HEK293 (cell line): Measurements from ENCODE around the gene NCR3LG1.
A peak's percentile ranks its signal among the peaks of the same experiment; 100 is the strongest.

ENCODE experiments used
- CTCF ChIA-PET: fragments of 350-600 bp; formaldehyde crosslinking; extraction: SDS; loops from one replicate; lab custom pipeline; 2021; ENCODE audit warnings: antibody characterized with exemption; lab: Yijun Ruan, JAX
- POLR2A ChIA-PET: fragments of 300-600 bp; formaldehyde crosslinking; extraction: SDS; loops from one replicate; lab custom pipeline; 2020; ENCODE audit warnings: antibody characterized with exemption, inconsistent platforms; lab: Yijun Ruan, JAX
- H3K27ac ChIP-seq: fragments of 200-500 bp; sonication (Bioruptor generic); 2 replicates; pipeline ENCODE4 v1.5.1; 2014; ENCODE audit warnings: low read depth, low read length, control low read depth, inconsistent platforms; ENCODE audit errors: extremely low read depth
- H3K36me3 ChIP-seq, 2 experiments: fragments of 200-500 bp in 1 of 2; sonication (Bioruptor generic) in 1 of 2; 1 replicate in 1 of 2; 2 replicates in 1 of 2; pipeline ENCODE4 v1.5.1; 2014 to 2017; ENCODE audit warnings: inconsistent platforms in 2 of 2, low read length in 2 of 2; ENCODE audit not compliant: control insufficient read depth in 2 of 2, insufficient read depth in 1 of 2
- H3K4me1 ChIP-seq: fragments of 200-500 bp; sonication (Bioruptor generic); 2 replicates; pipeline ENCODE4 v1.5.1; 2014; ENCODE audit warnings: mild to moderate bottlenecking, low read length, inconsistent platforms; ENCODE audit not compliant: control insufficient read depth, insufficient read depth
- H3K4me3 ChIP-seq: 2 replicates; pipeline ENCODE4 v1.5.1; 2011; ENCODE audit warnings: low read depth, mild to moderate bottlenecking, control low read depth, low read length, moderate library complexity
- H3K9me3 ChIP-seq: fragments of 200-500 bp; sonication (Bioruptor generic); 2 replicates; pipeline ENCODE4 v1.5.1; 2014; ENCODE audit warnings: low read depth, low read length, inconsistent platforms; ENCODE audit not compliant: control insufficient read depth, insufficient read depth
- KLF1 ChIP-seq: fragments of 450-650 bp; formaldehyde crosslinking; IDR thresholded peaks from 2 replicates; pipeline ENCODE4 v1.5.1; 2016; ENCODE audit warnings: missing biosample characterization, missing genetic modification characterization
- KLF10 ChIP-seq: fragments of 450-650 bp; IDR thresholded peaks from 2 replicates; pipeline ENCODE4 v1.5.1; 2018; ENCODE audit warnings: missing biosample characterization, mild to moderate bottlenecking, missing genetic modification characterization
- KLF8 ChIP-seq: fragments of 450-650 bp; formaldehyde crosslinking; IDR thresholded peaks from 2 replicates; pipeline ENCODE4 v1.5.1; 2016; ENCODE audit warnings: missing biosample characterization, missing genetic modification characterization
- OSR2 ChIP-seq: fragments of 450-650 bp; formaldehyde crosslinking; IDR thresholded peaks from 2 replicates; pipeline ENCODE4 v1.5.1; 2016; ENCODE audit warnings: missing biosample characterization, missing genetic modification characterization
- OVOL3 ChIP-seq: fragments of 450-650 bp; formaldehyde crosslinking; IDR thresholded peaks from 2 replicates; pipeline ENCODE4 v1.5.1; 2016; ENCODE audit warnings: missing biosample characterization, missing genetic modification characterization
- SETDB1 ChIP-seq: IDR thresholded peaks from one replicate; pipeline ENCODE4 v1.6.1; 2017; ENCODE audit warnings: mild to moderate bottlenecking, low read length, moderate library complexity, mixed read lengths; ENCODE audit not compliant: insufficient read length
- YY2 ChIP-seq: fragments of 450-650 bp; formaldehyde crosslinking; IDR thresholded peaks from 2 replicates; pipeline ENCODE4 v1.5.1; 2016; ENCODE audit warnings: missing biosample characterization, missing genetic modification characterization
- ZFP37 ChIP-seq: fragments of 450-650 bp; formaldehyde crosslinking; IDR thresholded peaks from 2 replicates; pipeline ENCODE4 v1.5.1; 2016; ENCODE audit warnings: missing biosample characterization, missing genetic modification characterization
- ZNF138 ChIP-seq: fragments of 450-650 bp; formaldehyde crosslinking; IDR thresholded peaks from 2 replicates; pipeline ENCODE4 v1.5.1; 2016; ENCODE audit warnings: missing biosample characterization, missing genetic modification characterization, borderline replicate concordance
- ZNF18 ChIP-seq: fragments of 450-650 bp; formaldehyde crosslinking; IDR thresholded peaks from 2 replicates; pipeline ENCODE4 v1.5.1; 2016; ENCODE audit warnings: missing biosample characterization, missing genetic modification characterization
- ZNF202 ChIP-seq: fragments of 450-650 bp; formaldehyde crosslinking; IDR thresholded peaks from 2 replicates; pipeline ENCODE4 v1.5.1; 2016; ENCODE audit warnings: missing biosample characterization, missing genetic modification characterization, borderline replicate concordance
- ZNF211 ChIP-seq: fragments of 450-650 bp; formaldehyde crosslinking; IDR thresholded peaks from 2 replicates; pipeline ENCODE4 v1.5.1; 2016; ENCODE audit warnings: low read depth, missing biosample characterization, missing genetic modification characterization
- ZNF221 ChIP-seq: fragments of 450-650 bp; formaldehyde crosslinking; IDR thresholded peaks from 2 replicates; pipeline ENCODE4 v1.5.1; 2017; ENCODE audit warnings: missing biosample characterization, missing genetic modification characterization, borderline replicate concordance
- ZNF239 ChIP-seq: fragments of 450-650 bp; formaldehyde crosslinking; IDR thresholded peaks from 2 replicates; pipeline ENCODE4 v1.5.1; 2016; ENCODE audit warnings: missing biosample characterization, missing genetic modification characterization
- ZNF266 ChIP-seq: fragments of 450-650 bp; formaldehyde crosslinking; IDR thresholded peaks from 2 replicates; pipeline ENCODE4 v1.5.1; 2016; ENCODE audit warnings: missing biosample characterization, missing genetic modification characterization, low read depth
- ZNF426 ChIP-seq: fragments of 450-650 bp; formaldehyde crosslinking; IDR thresholded peaks from 2 replicates; pipeline ENCODE4 v1.5.1; 2017; ENCODE audit warnings: missing biosample characterization, missing genetic modification characterization, mild to moderate bottlenecking, inconsistent platforms, moderate library complexity
- ZNF449 ChIP-seq: fragments of 450-650 bp; formaldehyde crosslinking; IDR thresholded peaks from 2 replicates; pipeline ENCODE4 v1.5.1; 2017; ENCODE audit warnings: missing biosample characterization, mild to moderate bottlenecking, missing genetic modification characterization, moderate library complexity
- ZNF544 ChIP-seq: fragments of 450-650 bp; formaldehyde crosslinking; IDR thresholded peaks from 2 replicates; pipeline ENCODE4 v1.5.0; 2017; ENCODE audit warnings: missing biosample characterization, missing genetic modification characterization
- ZNF555 ChIP-seq: fragments of 450-650 bp; formaldehyde crosslinking; conservative IDR thresholded peaks from 2 replicates; pipeline ENCODE4 v1.5.1; 2017; ENCODE audit warnings: missing biosample characterization, mild to moderate bottlenecking, missing genetic modification characterization, inconsistent platforms
- ZNF580 ChIP-seq: fragments of 450-650 bp; formaldehyde crosslinking; IDR thresholded peaks from 2 replicates; pipeline ENCODE4 v1.5.1; 2016; ENCODE audit warnings: missing biosample characterization, missing genetic modification characterization
- ZNF610 ChIP-seq: fragments of 450-650 bp; formaldehyde crosslinking; IDR thresholded peaks from 2 replicates; pipeline ENCODE4 v1.5.1; 2016; ENCODE audit warnings: missing biosample characterization, missing genetic modification characterization, borderline replicate concordance
- ZNF670 ChIP-seq: fragments of 450-650 bp; formaldehyde crosslinking; IDR thresholded peaks from 2 replicates; pipeline ENCODE4 v1.5.1; 2016; ENCODE audit warnings: missing biosample characterization, missing genetic modification characterization, low read depth
- ZNF677 ChIP-seq: fragments of 450-650 bp; IDR thresholded peaks from 2 replicates; pipeline ENCODE4 v1.5.0; 2018; ENCODE audit warnings: missing biosample characterization, mild to moderate bottlenecking, missing genetic modification characterization, moderate library complexity

The NCR3LG1 gene

DNA sequence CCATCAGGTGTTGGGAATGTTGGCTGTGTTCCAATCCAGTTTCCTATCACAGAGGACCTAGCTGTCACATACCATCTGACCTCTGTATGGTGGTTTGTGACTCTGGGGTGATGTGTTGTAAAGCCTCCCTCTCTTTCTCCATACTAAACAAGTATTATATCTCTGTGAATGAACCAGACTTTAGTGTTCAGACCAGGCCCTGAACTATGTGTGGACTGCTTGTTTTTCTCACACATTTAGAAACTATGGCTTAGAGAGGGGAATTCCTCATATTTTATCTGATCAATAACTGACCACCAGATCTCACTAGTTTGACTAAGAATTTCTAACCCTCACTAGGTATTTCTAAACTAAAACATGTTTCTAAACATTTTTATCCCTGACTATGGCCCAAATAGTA, 17.5 kb downstream of the NCR3LG1 start:
- peaks cover 0 to 86% of the 10 kb centered on the region in 2 experiments; a peak in 2 of 3 replicates for H3K36me3 ChIP-seq
- no peaks in the 10 kb centered on the region for H3K9me3 ChIP-seq
- no peak overlapping the region for H3K27ac ChIP-seq
- no peak for TF ChIP-seq ZNF555 (tag by site-specific recombination)
- TF ChIP-seq ZNF18 (tag by site-specific recombination) = no peak
- no peak for TF ChIP-seq ZNF677 (tag by site-specific recombination)
- TF ChIP-seq ZNF202 (tag by site-specific recombination) = no peak
- TF ChIP-seq ZNF239 (tag by site-specific recombination) = no peak
- no peak for TF ChIP-seq ZFP37
- TF ChIP-seq ZNF138 (tag by site-specific recombination) = no peak
- no peak for TF ChIP-seq KLF8 (tag by site-specific recombination)
- TF ChIP-seq KLF10 = no peak
- TF ChIP-seq OVOL3 = no peak
- TF ChIP-seq ZNF449 = no peak
- no peak for TF ChIP-seq ZNF670 (tag by site-specific recombination)
- no peak for TF ChIP-seq ZNF426
- no peak for TF ChIP-seq ZNF610
- no peak for TF ChIP-seq ZNF580 (tag by site-specific recombination)
- no peak for TF ChIP-seq ZNF266 (tag by site-specific recombination)
- no peak for TF ChIP-seq ZNF211 (tag by site-specific recombination)
- TF ChIP-seq ZNF544 (tag by site-specific recombination) = no peak
- no peak for TF ChIP-seq OSR2 (tag by site-specific recombination)
- ChIA-PET CTCF (interaction anchor here (3.6 kb wide), 1 partner anchor 15 kb away, joined by 24 read pairs; no protein-coding TSS in a partner anchor), POLR2A (no interaction called here)
- no peaks in the 10 kb centered on the region for H3K4me1 ChIP-seq
- H3K4me3 ChIP-seq = no peak overlapping the region

DNA sequence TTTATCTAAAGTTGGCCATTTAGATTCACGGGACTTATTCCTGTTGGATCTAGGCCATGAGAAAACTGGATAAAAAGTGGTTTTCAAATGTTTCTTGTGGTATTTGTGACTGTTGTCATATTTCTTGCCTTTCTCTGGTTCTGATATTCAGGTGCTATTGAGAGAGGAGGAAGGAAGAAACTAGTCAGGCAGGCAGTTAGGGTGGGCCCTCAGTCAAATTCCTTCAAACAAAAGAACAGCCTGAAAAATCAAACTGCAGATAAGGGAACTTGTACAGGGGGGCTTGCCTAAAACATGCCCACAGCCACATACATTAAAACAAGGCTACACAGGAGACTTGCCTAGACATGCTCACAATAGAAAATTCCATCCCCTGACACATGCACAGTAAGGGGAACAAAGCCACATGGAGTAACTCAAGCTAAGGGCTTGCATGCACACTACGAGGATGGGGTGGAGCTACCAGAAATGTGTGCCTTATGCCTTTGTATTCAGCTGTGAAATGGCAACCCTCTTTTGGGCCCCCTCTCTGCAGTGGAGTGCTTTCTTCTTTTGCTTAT, 18.2 kb downstream of the NCR3LG1 start:
- peaks cover 0 to 91% of the 10 kb centered on the region in 2 experiments; a peak in 1 of 3 replicates for H3K36me3 ChIP-seq
- no peaks in the 10 kb centered on the region for H3K9me3 ChIP-seq
- no peak overlapping the region for H3K27ac ChIP-seq
- no peak overlapping the region for H3K4me3 ChIP-seq
- ChIA-PET POLR2A (no interaction called here), CTCF (interaction anchor here (3.0 to 3.6 kb wide), 2 partner anchors 14 to 15 kb away, joined by 11 to 24 read pairs; no protein-coding TSS in a partner anchor)
- H3K4me1 ChIP-seq = no peaks in the 10 kb centered on the region
- TF ChIP-seq KLF1 (tag by site-specific recombination) (no peak), YY2 (no peak), ZNF221 (tag by site-specific recombination) (no peak), SETDB1 (peak; percentile 55)
